ENCODE results near the gene GNB1.
"Not testable (repeated sequence)": the region's sequence is repeated elsewhere in the genome, so short reads cannot be mapped to it uniquely, and the experiment has no call there.

DNA sequence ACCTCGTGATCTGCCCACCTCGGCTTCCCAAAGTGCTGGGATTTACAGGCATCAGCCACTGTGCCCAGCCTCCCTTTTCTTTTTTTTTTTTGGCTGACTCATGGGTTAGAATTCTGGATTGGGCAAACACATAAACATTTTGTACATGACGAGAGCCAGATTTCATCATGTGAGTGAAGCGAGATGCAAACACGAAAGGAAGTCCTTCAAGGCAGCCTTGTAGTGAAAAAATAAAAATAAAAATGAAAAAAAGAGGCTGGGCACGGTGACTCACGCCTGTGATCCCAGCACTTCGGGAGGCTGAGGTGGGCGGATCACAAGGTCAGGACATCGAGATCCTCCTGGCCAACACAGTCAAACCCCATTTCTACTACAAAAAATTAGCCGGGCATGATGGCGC, 149.9 kb downstream of the GNB1 start:
- TF ChIP-seq, protein P1, sequence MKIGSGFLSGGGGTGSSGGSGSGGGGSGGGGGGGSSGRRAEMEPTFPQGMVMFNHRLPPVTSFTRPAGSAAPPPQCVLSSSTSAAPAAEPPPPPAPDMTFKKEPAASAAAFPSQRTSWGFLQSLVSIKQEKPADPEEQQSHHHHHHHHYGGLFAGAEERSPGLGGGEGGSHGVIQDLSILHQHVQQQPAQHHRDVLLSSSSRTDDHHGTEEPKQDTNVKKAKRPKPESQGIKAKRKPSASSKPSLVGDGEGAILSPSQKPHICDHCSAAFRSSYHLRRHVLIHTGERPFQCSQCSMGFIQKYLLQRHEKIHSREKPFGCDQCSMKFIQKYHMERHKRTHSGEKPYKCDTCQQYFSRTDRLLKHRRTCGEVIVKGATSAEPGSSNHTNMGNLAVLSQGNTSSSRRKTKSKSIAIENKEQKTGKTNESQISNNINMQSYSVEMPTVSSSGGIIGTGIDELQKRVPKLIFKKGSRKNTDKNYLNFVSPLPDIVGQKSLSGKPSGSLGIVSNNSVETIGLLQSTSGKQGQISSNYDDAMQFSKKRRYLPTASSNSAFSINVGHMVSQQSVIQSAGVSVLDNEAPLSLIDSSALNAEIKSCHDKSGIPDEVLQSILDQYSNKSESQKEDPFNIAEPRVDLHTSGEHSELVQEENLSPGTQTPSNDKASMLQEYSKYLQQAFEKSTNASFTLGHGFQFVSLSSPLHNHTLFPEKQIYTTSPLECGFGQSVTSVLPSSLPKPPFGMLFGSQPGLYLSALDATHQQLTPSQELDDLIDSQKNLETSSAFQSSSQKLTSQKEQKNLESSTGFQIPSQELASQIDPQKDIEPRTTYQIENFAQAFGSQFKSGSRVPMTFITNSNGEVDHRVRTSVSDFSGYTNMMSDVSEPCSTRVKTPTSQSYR (CRISPR knock-in tag; IDR thresholded peaks at IDR 0.05), result not testable (repeated sequence)
- TF ChIP-seq, protein P2, sequence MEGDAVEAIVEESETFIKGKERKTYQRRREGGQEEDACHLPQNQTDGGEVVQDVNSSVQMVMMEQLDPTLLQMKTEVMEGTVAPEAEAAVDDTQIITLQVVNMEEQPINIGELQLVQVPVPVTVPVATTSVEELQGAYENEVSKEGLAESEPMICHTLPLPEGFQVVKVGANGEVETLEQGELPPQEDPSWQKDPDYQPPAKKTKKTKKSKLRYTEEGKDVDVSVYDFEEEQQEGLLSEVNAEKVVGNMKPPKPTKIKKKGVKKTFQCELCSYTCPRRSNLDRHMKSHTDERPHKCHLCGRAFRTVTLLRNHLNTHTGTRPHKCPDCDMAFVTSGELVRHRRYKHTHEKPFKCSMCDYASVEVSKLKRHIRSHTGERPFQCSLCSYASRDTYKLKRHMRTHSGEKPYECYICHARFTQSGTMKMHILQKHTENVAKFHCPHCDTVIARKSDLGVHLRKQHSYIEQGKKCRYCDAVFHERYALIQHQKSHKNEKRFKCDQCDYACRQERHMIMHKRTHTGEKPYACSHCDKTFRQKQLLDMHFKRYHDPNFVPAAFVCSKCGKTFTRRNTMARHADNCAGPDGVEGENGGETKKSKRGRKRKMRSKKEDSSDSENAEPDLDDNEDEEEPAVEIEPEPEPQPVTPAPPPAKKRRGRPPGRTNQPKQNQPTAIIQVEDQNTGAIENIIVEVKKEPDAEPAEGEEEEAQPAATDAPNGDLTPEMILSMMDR (IDR thresholded peaks at IDR 0.05), result not testable (repeated sequence)
- TF ChIP-seq, protein P3, sequence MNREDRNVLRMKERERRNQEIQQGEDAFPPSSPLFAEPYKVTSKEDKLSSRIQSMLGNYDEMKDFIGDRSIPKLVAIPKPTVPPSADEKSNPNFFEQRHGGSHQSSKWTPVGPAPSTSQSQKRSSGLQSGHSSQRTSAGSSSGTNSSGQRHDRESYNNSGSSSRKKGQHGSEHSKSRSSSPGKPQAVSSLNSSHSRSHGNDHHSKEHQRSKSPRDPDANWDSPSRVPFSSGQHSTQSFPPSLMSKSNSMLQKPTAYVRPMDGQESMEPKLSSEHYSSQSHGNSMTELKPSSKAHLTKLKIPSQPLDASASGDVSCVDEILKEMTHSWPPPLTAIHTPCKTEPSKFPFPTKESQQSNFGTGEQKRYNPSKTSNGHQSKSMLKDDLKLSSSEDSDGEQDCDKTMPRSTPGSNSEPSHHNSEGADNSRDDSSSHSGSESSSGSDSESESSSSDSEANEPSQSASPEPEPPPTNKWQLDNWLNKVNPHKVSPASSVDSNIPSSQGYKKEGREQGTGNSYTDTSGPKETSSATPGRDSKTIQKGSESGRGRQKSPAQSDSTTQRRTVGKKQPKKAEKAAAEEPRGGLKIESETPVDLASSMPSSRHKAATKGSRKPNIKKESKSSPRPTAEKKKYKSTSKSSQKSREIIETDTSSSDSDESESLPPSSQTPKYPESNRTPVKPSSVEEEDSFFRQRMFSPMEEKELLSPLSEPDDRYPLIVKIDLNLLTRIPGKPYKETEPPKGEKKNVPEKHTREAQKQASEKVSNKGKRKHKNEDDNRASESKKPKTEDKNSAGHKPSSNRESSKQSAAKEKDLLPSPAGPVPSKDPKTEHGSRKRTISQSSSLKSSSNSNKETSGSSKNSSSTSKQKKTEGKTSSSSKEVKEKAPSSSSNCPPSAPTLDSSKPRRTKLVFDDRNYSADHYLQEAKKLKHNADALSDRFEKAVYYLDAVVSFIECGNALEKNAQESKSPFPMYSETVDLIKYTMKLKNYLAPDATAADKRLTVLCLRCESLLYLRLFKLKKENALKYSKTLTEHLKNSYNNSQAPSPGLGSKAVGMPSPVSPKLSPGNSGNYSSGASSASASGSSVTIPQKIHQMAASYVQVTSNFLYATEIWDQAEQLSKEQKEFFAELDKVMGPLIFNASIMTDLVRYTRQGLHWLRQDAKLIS (CRISPR knock-in tag; IDR thresholded peaks at IDR 0.05; ENCODE audit: borderline replicate concordance), result not testable (repeated sequence)
- TF ChIP-seq, protein P4, sequence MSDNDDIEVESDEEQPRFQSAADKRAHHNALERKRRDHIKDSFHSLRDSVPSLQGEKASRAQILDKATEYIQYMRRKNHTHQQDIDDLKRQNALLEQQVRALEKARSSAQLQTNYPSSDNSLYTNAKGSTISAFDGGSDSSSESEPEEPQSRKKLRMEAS (CRISPR knock-in tag; IDR thresholded peaks at IDR 0.05), result not testable (repeated sequence)
- TF ChIP-seq FOXK1 (CRISPR knock-in tag; IDR thresholded peaks at IDR 0.05); NR3C1 (CRISPR knock-in tag; conservative IDR thresholded peaks at IDR 0.05; ENCODE audit: low read depth); ELF4 (CRISPR knock-in tag; IDR thresholded peaks at IDR 0.05; ENCODE audit: low read depth); ZNF138 (CRISPR knock-in tag; conservative IDR thresholded peaks at IDR 0.05); JUN (CRISPR knock-in tag; IDR thresholded peaks at IDR 0.05); GABPB1 (CRISPR knock-in tag; IDR thresholded peaks at IDR 0.05): not testable (repeated sequence)
- TF ChIP-seq, protein P5, sequence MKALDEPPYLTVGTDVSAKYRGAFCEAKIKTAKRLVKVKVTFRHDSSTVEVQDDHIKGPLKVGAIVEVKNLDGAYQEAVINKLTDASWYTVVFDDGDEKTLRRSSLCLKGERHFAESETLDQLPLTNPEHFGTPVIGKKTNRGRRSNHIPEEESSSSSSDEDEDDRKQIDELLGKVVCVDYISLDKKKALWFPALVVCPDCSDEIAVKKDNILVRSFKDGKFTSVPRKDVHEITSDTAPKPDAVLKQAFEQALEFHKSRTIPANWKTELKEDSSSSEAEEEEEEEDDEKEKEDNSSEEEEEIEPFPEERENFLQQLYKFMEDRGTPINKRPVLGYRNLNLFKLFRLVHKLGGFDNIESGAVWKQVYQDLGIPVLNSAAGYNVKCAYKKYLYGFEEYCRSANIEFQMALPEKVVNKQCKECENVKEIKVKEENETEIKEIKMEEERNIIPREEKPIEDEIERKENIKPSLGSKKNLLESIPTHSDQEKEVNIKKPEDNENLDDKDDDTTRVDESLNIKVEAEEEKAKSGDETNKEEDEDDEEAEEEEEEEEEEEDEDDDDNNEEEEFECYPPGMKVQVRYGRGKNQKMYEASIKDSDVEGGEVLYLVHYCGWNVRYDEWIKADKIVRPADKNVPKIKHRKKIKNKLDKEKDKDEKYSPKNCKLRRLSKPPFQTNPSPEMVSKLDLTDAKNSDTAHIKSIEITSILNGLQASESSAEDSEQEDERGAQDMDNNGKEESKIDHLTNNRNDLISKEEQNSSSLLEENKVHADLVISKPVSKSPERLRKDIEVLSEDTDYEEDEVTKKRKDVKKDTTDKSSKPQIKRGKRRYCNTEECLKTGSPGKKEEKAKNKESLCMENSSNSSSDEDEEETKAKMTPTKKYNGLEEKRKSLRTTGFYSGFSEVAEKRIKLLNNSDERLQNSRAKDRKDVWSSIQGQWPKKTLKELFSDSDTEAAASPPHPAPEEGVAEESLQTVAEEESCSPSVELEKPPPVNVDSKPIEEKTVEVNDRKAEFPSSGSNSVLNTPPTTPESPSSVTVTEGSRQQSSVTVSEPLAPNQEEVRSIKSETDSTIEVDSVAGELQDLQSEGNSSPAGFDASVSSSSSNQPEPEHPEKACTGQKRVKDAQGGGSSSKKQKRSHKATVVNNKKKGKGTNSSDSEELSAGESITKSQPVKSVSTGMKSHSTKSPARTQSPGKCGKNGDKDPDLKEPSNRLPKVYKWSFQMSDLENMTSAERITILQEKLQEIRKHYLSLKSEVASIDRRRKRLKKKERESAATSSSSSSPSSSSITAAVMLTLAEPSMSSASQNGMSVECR (CRISPR knock-in tag; IDR thresholded peaks at IDR 0.05; ENCODE audit: borderline replicate concordance), result not testable (repeated sequence)
- TF ChIP-seq, protein P6, sequence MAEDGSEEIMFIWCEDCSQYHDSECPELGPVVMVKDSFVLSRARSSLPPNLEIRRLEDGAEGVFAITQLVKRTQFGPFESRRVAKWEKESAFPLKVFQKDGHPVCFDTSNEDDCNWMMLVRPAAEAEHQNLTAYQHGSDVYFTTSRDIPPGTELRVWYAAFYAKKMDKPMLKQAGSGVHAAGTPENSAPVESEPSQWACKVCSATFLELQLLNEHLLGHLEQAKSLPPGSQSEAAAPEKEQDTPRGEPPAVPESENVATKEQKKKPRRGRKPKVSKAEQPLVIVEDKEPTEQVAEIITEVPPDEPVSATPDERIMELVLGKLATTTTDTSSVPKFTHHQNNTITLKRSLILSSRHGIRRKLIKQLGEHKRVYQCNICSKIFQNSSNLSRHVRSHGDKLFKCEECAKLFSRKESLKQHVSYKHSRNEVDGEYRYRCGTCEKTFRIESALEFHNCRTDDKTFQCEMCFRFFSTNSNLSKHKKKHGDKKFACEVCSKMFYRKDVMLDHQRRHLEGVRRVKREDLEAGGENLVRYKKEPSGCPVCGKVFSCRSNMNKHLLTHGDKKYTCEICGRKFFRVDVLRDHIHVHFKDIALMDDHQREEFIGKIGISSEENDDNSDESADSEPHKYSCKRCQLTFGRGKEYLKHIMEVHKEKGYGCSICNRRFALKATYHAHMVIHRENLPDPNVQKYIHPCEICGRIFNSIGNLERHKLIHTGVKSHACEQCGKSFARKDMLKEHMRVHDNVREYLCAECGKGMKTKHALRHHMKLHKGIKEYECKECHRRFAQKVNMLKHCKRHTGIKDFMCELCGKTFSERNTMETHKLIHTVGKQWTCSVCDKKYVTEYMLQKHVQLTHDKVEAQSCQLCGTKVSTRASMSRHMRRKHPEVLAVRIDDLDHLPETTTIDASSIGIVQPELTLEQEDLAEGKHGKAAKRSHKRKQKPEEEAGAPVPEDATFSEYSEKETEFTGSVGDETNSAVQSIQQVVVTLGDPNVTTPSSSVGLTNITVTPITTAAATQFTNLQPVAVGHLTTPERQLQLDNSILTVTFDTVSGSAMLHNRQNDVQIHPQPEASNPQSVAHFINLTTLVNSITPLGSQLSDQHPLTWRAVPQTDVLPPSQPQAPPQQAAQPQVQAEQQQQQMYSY (CRISPR knock-in tag; IDR thresholded peaks at IDR 0.05), result not testable (repeated sequence)
- TF ChIP-seq, protein P7, sequence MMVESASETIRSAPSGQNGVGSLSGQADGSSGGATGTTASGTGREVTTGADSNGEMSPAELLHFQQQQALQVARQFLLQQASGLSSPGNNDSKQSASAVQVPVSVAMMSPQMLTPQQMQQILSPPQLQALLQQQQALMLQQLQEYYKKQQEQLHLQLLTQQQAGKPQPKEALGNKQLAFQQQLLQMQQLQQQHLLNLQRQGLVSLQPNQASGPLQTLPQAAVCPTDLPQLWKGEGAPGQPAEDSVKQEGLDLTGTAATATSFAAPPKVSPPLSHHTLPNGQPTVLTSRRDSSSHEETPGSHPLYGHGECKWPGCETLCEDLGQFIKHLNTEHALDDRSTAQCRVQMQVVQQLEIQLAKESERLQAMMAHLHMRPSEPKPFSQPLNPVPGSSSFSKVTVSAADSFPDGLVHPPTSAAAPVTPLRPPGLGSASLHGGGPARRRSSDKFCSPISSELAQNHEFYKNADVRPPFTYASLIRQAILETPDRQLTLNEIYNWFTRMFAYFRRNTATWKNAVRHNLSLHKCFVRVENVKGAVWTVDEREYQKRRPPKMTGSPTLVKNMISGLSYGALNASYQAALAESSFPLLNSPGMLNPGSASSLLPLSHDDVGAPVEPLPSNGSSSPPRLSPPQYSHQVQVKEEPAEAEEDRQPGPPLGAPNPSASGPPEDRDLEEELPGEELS (CRISPR knock-in tag; IDR thresholded peaks at IDR 0.05), result not testable (repeated sequence)
- TF ChIP-seq, protein P8, sequence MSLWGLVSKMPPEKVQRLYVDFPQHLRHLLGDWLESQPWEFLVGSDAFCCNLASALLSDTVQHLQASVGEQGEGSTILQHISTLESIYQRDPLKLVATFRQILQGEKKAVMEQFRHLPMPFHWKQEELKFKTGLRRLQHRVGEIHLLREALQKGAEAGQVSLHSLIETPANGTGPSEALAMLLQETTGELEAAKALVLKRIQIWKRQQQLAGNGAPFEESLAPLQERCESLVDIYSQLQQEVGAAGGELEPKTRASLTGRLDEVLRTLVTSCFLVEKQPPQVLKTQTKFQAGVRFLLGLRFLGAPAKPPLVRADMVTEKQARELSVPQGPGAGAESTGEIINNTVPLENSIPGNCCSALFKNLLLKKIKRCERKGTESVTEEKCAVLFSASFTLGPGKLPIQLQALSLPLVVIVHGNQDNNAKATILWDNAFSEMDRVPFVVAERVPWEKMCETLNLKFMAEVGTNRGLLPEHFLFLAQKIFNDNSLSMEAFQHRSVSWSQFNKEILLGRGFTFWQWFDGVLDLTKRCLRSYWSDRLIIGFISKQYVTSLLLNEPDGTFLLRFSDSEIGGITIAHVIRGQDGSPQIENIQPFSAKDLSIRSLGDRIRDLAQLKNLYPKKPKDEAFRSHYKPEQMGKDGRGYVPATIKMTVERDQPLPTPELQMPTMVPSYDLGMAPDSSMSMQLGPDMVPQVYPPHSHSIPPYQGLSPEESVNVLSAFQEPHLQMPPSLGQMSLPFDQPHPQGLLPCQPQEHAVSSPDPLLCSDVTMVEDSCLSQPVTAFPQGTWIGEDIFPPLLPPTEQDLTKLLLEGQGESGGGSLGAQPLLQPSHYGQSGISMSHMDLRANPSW (CRISPR knock-in tag; conservative IDR thresholded peaks at IDR 0.05; ENCODE audit: low read depth), result not testable (repeated sequence)

All from WTC11 (cell line).